K562 (cell line): ENCODE data around the gene VSIG4.

Experiments used
- CTCF ChIP-seq, 3 experiments: IDR thresholded peaks in 2 of 3; conservative IDR thresholded peaks in 1 of 3; 2 replicates each; pipeline ENCODE4 v1.5.1; 2011 to 2012; ENCODE audit warnings: low read length in 3 of 3, mild to moderate bottlenecking in 3 of 3, control low read depth in 2 of 3, improper control_type of control experiment in 1 of 3, inconsistent platforms in 1 of 3, low read depth in 1 of 3, mixed read lengths in 1 of 3, moderate library complexity in 1 of 3; ENCODE audit not compliant: insufficient read depth in 2 of 3
- MYNN ChIP-seq, 2 experiments: sonication (generic); formaldehyde crosslinking in 1 of 2; IDR thresholded peaks; 2 replicates each; pipeline versions ENCODE4 v1.5.0 to v1.6.1; 2016 to 2020; ENCODE audit warnings: antibody characterized with exemption in 1 of 2, missing genetic modification reagents in 1 of 2
- ZNF134 ChIP-seq: fragments of 250-450 bp; sonication (Bioruptor Pico); conservative IDR thresholded peaks from 2 replicates; pipeline ENCODE4 v1.4.0; 2020

GRCh38 chrX:66046612-66047235 is 6.8 kb upstream of the VSIG4 start:
- no peak for TF ChIP-seq ZNF134
- no peak for TF ChIP-seq MYNN (IDR thresholded peaks at IDR 0.05)
- no peak for TF ChIP-seq MYNN (CRISPR knock-in tag; IDR thresholded peaks at IDR 0.05)
- no peak for TF ChIP-seq CTCF (IDR thresholded peaks at IDR 0.05 in 2 of 3, conservative IDR thresholded peaks at IDR 0.05 in 1 of 3; ENCODE audit: insufficient read depth in 2 of 3, low read depth in 1 of 3, low read length in 3 of 3)
